ENCODE data around the gene DMBT1.

DNA sequence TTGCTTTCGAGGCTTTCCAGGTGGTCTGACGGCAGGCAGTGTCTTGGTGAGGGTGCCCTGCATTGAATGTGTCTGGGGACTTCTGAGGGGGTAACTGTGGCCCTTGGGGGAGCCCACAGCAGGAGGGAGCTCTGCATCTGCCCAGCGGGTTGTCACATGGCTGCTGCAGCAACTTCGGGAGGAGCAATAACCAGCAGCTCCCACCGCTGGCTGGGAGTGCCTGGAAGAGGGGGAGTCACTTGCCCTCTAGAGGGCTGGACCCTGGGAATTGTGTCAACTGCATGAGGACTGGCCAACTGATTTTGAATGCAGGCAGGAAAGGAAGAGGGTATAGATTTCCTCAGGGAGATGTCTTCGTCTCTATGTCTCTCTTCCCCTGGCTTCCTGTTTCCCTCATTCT, 112.7 kb downstream of the DMBT1 start:
- TF ChIP-seq, protein P1, sequence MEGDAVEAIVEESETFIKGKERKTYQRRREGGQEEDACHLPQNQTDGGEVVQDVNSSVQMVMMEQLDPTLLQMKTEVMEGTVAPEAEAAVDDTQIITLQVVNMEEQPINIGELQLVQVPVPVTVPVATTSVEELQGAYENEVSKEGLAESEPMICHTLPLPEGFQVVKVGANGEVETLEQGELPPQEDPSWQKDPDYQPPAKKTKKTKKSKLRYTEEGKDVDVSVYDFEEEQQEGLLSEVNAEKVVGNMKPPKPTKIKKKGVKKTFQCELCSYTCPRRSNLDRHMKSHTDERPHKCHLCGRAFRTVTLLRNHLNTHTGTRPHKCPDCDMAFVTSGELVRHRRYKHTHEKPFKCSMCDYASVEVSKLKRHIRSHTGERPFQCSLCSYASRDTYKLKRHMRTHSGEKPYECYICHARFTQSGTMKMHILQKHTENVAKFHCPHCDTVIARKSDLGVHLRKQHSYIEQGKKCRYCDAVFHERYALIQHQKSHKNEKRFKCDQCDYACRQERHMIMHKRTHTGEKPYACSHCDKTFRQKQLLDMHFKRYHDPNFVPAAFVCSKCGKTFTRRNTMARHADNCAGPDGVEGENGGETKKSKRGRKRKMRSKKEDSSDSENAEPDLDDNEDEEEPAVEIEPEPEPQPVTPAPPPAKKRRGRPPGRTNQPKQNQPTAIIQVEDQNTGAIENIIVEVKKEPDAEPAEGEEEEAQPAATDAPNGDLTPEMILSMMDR (IDR thresholded peaks at IDR 0.05; ENCODE audit: low read depth, low read length): no peak
- no peak for TF ChIP-seq EZH2phosphoT487 (IDR thresholded peaks at IDR 0.05; ENCODE audit: low read depth)

Data from OCI-LY3 (cell line).